Heart right ventricle (tissue), 16 donors: ENCODE results near the gene CEP131. TPM values are rescaled to one million over a fixed set of nuclear protein-coding genes. Genes with fewer than 3 reads are reported as not detected.
A peak's percentile ranks its signal among the peaks of the same experiment; 100 is the strongest.

Experiments
- ATAC-seq, 8 donors: fragments of 200-7000 bp; cut with Tn5 transposase; one replicate each; pipeline ENCODE4 v1.9.1; 2020; ENCODE audit warnings: mild to moderate bottlenecking in 8 of 8, moderate library complexity in 8 of 8, moderate number of reproducible peaks in 1 of 8
- DNase-seq, 2 donors: peaks; one replicate each; pipeline ENCODE4 v3.0.0-alpha.2; 2020
- H3K27ac ChIP-seq, 10 donors: fragments of 200-600 bp; sonication (generic) in 2 of 10; one replicate each; pipeline versions ENCODE4 v1.5.0 to v1.8.0; 2020 to 2022; ENCODE audit warnings: mild to moderate bottlenecking in 3 of 10
- H3K27me3 ChIP-seq, 7 donors: fragments of 200-600 bp; one replicate each; pipeline ENCODE4 v1.8.0; 2021 to 2022; ENCODE audit warnings: mild to moderate bottlenecking in 2 of 7
- H3K36me3 ChIP-seq, 9 donors: fragments of 200-600 bp; sonication (generic) in 1 of 9; one replicate each; pipeline versions ENCODE4 v1.5.0 to v1.8.0; 2020 to 2022; ENCODE audit warnings: mild to moderate bottlenecking in 2 of 9
- H3K4me1 ChIP-seq, 9 donors: fragments of 200-600 bp; sonication (generic) in 1 of 9; one replicate each; pipeline versions ENCODE4 v1.5.0 to v1.8.0; 2020 to 2022; ENCODE audit warnings: mild to moderate bottlenecking in 4 of 9
- H3K4me3 ChIP-seq, 10 donors: fragments of 200-600 bp; sonication (generic) in 2 of 10; one replicate each; pipeline versions ENCODE4 v1.5.0 to v1.8.0; 2020 to 2022; ENCODE audit warnings: mild to moderate bottlenecking in 7 of 10, moderate library complexity in 2 of 10
- H3K9me3 ChIP-seq, 11 donors: fragments of 200-600 bp in 10 of 11; sonication (generic) in 2 of 11; one replicate each; pipeline versions ENCODE4 v1.5.0 to v1.8.0; 2013 to 2022; ENCODE audit warnings: mild to moderate bottlenecking in 2 of 11, control low read depth in 1 of 11, moderate library complexity in 1 of 11
- WGBS, 2 donors: extraction: QIAGEN DNeasy Blood & Tissue Kit; methylation state at CpG; one replicate each; pipeline ENCODE4 v1.1.7; 2013; ENCODE audit warnings: inconsistent platforms in 1 of 2; 5-methylcytosine and 5-hydroxymethylcytosine counted together
- intact Hi-C, 10 donors: fragments of 100-400 bp; cut with DNase I; formaldehyde crosslinking; loops; one replicate each; pipeline versions ENCODE4 v1.11.1 to v1.14.2; 2022
- polyA plus RNA-seq, 2 donors: library from polyadenylated mRNA; stranded (reverse); fragments of 200-250 nt; gene quantifications; one replicate each; pipeline ENCODE4 v1.2.3, GENCODE V29; 2013
- total RNA-seq, 10 donors: library from RNA; stranded (reverse); fragmentation: NEBNext Ultra II Directional in 3 of 10; extraction: Animal tissue kit (Norgen Biotek cat#: 25700) in 3 of 10; gene quantifications; one replicate each; pipeline versions ENCODE4 v1.2.1 to v1.2.4, GENCODE V29; 2021 to 2023
- TF ChIP-seq, protein P1 (sequence below), 9 donors: fragments of 200-600 bp; sonication (generic) in 2 of 9; IDR thresholded peaks; one replicate each; pipeline versions ENCODE4 v1.5.0 to v1.8.0; 2021 to 2022; ENCODE audit warnings: antibody characterized with exemption in 9 of 9, mild to moderate bottlenecking in 5 of 9, moderate library complexity in 1 of 9
- donor health status: Arrhythmogenic right ventricular cardiomyopathy.
- donor health status: ischemic (EF 13 %, LVEDD 7.1; RV severe dilation, severe dysfunction).
- donor health status: healthy with polysubstance abuse.
- donor health status: DM: no; HTN: yes; CAD: no.
- donor health status: DM: no; HTN: no; CAD: no.
- donor health status: ischemic (EF 25% LVEDD 6.9; RV normal size, moderate dysfunction).
- donor health status: ischemic (EF 25% LVEDD 5.7; RV mildly dilated, moderate dysfunction).
- donor health status: healthy.
- donor health status: DM: yes; HTN: yes; CAD: no.
- donor health status: Ischemic cardiomyopathy.
- donor health status: ischemic (EF 35%, LVEDD 5.7; RV mildly dilated, moderate dysfunction).
- donor health status: nonischemic (EF 11% LVEDD 7.7; RV severe dilation, severe dysfunction).
- donor health status: DM: yes; HTN: yes; CAD: no.
- donor health status: PGD.
- donor health status: ischemic (EF 29% LVEDD 5.4; RV normal size, mild dysfunction).
- donor health status: nonischemic (EF 23%, LVEDD 6.1; RV moderate dilation, normal function).

Gene CEP131
- total and polyA plus RNA-seq, 12 donors, result 6.4 to 20.9 (median 8.0) TPM

- Histone ChIP-seq H3K4me3 (no peak overlapping the region), H3K4me1 (peaks cover 0 to 4% (median 0%) of the 10 kb centered on the region in 9 donors), H3K36me3 (peaks cover 0 to 66% (median 7%) of the 10 kb centered on the region in 9 donors), H3K9me3 (no peaks in the 10 kb centered on the region), H3K27me3 (no peaks in the 10 kb centered on the region), H3K27ac (no peak overlapping the region)
- TF ChIP-seq, protein P1, sequence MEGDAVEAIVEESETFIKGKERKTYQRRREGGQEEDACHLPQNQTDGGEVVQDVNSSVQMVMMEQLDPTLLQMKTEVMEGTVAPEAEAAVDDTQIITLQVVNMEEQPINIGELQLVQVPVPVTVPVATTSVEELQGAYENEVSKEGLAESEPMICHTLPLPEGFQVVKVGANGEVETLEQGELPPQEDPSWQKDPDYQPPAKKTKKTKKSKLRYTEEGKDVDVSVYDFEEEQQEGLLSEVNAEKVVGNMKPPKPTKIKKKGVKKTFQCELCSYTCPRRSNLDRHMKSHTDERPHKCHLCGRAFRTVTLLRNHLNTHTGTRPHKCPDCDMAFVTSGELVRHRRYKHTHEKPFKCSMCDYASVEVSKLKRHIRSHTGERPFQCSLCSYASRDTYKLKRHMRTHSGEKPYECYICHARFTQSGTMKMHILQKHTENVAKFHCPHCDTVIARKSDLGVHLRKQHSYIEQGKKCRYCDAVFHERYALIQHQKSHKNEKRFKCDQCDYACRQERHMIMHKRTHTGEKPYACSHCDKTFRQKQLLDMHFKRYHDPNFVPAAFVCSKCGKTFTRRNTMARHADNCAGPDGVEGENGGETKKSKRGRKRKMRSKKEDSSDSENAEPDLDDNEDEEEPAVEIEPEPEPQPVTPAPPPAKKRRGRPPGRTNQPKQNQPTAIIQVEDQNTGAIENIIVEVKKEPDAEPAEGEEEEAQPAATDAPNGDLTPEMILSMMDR (IDR thresholded peaks at IDR 0.05), result no peak
- ATAC-seq (no peak), DNase-seq (no peak)
- intact Hi-C loops, result loop anchor here in 1 of 10 donors (10.0 kb wide), 1 partner anchor 223 kb away; no protein-coding TSS in a partner anchor
- WGBS, 2 donors, result 94 to 95% methylated on average over 14 of the region's 15 CpGs
Measured at GRCh38 chr17:81247339-81247990, 24.7 kb upstream of the CEP131 start.

DNA sequence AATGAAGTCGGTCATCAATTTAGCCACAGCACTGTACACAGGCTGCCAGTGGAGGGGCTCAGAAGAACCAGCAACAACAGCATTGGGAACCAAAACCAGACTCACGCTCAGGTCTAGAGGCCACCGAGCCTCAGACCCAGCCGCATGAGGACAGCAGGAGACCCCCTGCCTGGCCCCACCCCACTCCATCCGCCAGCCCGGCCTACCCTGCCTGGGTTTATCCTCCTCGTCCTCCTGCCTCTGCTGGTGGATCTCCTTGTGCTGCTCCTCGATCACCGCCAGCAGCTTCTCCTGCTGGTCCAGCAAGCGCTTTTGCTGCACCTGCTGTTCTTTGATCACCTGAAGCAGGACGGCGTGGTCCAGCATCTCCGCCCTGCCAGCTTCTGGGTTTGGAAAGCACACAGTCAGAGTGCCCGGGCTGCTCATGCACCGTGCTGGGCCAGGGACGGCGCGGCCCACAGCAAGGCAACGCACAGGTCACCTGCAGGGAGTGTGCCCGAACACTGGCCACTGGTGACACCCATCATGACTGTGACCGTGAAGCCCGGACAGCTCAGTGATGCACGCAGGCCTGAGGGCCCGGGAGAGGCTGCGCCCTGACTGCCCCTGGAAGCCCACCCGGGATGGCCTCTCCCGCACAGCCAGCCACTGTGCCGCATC, 24.0 kb upstream of the CEP131 start:
- TF ChIP-seq, protein P1 (IDR thresholded peaks at IDR 0.05), result no peak
- peaks cover 0 to 9% (median 0%) of the 10 kb centered on the region in 9 donors for H3K4me1 ChIP-seq
- intact Hi-C loops, result loop anchor here in 1 of 10 donors (10.0 kb wide), 1 partner anchor 222 kb away; no protein-coding TSS in a partner anchor
- H3K27ac ChIP-seq, result no peak overlapping the region
- 94 to 95% methylated on average over 28 of the region's 28 CpGs for WGBS, 2 donors
- H3K4me3 ChIP-seq, result no peak overlapping the region
- no peaks in the 10 kb centered on the region for H3K27me3 ChIP-seq
- H3K36me3 ChIP-seq, result peaks cover 0 to 60% (median 6%) of the 10 kb centered on the region in 9 donors
- ATAC-seq (no peak), DNase-seq (peak in 1 of 2 donors; percentile 13)
- H3K9me3 ChIP-seq, result no peaks in the 10 kb centered on the region

GRCh38 chr17:81246343-81246670, 23.5 kb upstream of the CEP131 start:
- ATAC-seq (no peak), DNase-seq (peak in 1 of 2 donors; percentile 10)
- TF ChIP-seq, protein P1 (IDR thresholded peaks at IDR 0.05), result no peak
- Histone ChIP-seq H3K36me3 (peaks cover 0 to 59% (median 6%) of the 10 kb centered on the region in 9 donors), H3K27me3 (no peaks in the 10 kb centered on the region), H3K27ac (no peak overlapping the region), H3K4me3 (no peak overlapping the region), H3K9me3 (no peaks in the 10 kb centered on the region), H3K4me1 (peaks cover 0 to 14% (median 0%) of the 10 kb centered on the region in 9 donors)
- 91 to 94% methylated on average over 10 of the region's 10 CpGs for WGBS, 2 donors
- intact Hi-C loops, result loop anchor here in 1 of 10 donors (10.0 kb wide), 1 partner anchor 222 kb away; no protein-coding TSS in a partner anchor

GRCh38 chr17:81245665-81246342, 23.0 kb upstream of the CEP131 start:
- 78% methylated on average over 35 to 37 of the region's 37 CpGs for WGBS, 2 donors
- ATAC-seq, result no peak
- peak in 1 of 2 donors; percentile 15 for DNase-seq
- H3K9me3 ChIP-seq, result no peaks in the 10 kb centered on the region
- TF ChIP-seq, protein P1 (IDR thresholded peaks at IDR 0.05), result no peak
- H3K4me1 ChIP-seq, result peaks cover 0 to 12% (median under 1%) of the 10 kb centered on the region in 9 donors
- intact Hi-C loops, result loop anchor here in 1 of 10 donors (10.0 kb wide), 1 partner anchor 221 kb away; no protein-coding TSS in a partner anchor
- peaks cover 0 to 59% (median 6%) of the 10 kb centered on the region in 9 donors for H3K36me3 ChIP-seq
- no peak overlapping the region for H3K27ac ChIP-seq
- H3K27me3 ChIP-seq, result no peaks in the 10 kb centered on the region
- H3K4me3 ChIP-seq, result no peak overlapping the region
